K562 (cell line): ENCODE measurements around the gene KCNJ10. TPM values are rescaled to one million over a fixed set of nuclear protein-coding genes. Genes with fewer than 3 reads are reported as not detected.

Experiments
- EWSR1 ChIP-seq: fragments of 450-650 bp; IDR thresholded peaks from 2 replicates; pipeline ENCODE4 v1.6.1; 2018; ENCODE audit warnings: borderline replicate concordance, mild to moderate bottlenecking, low read depth, moderate library complexity; ENCODE audit not compliant: partially characterized antibody
- FOXK1 ChIP-seq: sonication (generic); formaldehyde crosslinking; IDR thresholded peaks from 2 replicates; pipeline ENCODE4 v1.8.0; 2022; ENCODE audit warnings: missing genetic modification reagents, mild to moderate bottlenecking, borderline replicate concordance
- HLTF ChIP-seq: fragments of 450-650 bp; IDR thresholded peaks from 2 replicates; pipeline ENCODE4 v1.6.1; 2016
- HSF4 ChIP-seq: fragments of 250-450 bp; sonication (Bioruptor Pico); IDR thresholded peaks from 2 replicates; pipeline ENCODE4 v2.1.2; 2022; ENCODE audit warnings: mild to moderate bottlenecking, moderate library complexity, borderline replicate concordance
- IFI16 ChIP-seq: fragments of 250-450 bp; sonication (Bioruptor Pico); IDR thresholded peaks from 2 replicates; pipeline ENCODE4 v2.1.2; 2022; ENCODE audit warnings: mild to moderate bottlenecking, inconsistent platforms
- ILF3 ChIP-seq: fragments of 450-650 bp; IDR thresholded peaks from 2 replicates; pipeline ENCODE4 v1.6.1; 2018; ENCODE audit warnings: antibody characterized with exemption, mild to moderate bottlenecking, moderate library complexity, borderline replicate concordance
- MECOM ChIP-seq: fragments of 250-450 bp; sonication (Bioruptor Pico); IDR thresholded peaks from 2 replicates; pipeline ENCODE4 v1.8.0; 2022; ENCODE audit warnings: inconsistent platforms
- MTF1 ChIP-seq: fragments of 250-450 bp; sonication (Bioruptor Pico); IDR thresholded peaks from 2 replicates; pipeline ENCODE4 v1.9.0; 2021; ENCODE audit warnings: moderate library complexity, mild to moderate bottlenecking, inconsistent platforms, borderline replicate concordance
- NELFE ChIP-seq: IDR thresholded peaks from 2 replicates; pipeline ENCODE4 v1.6.1; 2011; ENCODE audit warnings: mild to moderate bottlenecking; ENCODE audit not compliant: insufficient read depth, insufficient read length
- NR2F6 ChIP-seq: fragments of 450-650 bp; formaldehyde crosslinking; IDR thresholded peaks from 2 replicates; pipeline ENCODE4 v1.4.0; 2020; ENCODE audit warnings: mild to moderate bottlenecking
- PHB ChIP-seq: fragments of 250-450 bp; sonication (Bioruptor Pico); IDR thresholded peaks from 2 replicates; pipeline ENCODE4 v1.5.0; 2021
- POLR3A ChIP-seq: IDR thresholded peaks from 2 replicates; pipeline ENCODE4 v1.6.1; 2011; ENCODE audit warnings: borderline replicate concordance, mild to moderate bottlenecking, moderate library complexity; ENCODE audit not compliant: insufficient read length, insufficient read depth; ENCODE audit errors: extremely low read depth
- RBFOX2 ChIP-seq: fragments of 200-400 bp; formaldehyde crosslinking; IDR thresholded peaks from 2 replicates; pipeline ENCODE4 v1.6.1; 2017; ENCODE audit warnings: low read depth, mild to moderate bottlenecking, low read length, moderate library complexity
- RFX5 ChIP-seq: IDR thresholded peaks from 2 replicates; pipeline ENCODE4 v1.6.1; 2011; ENCODE audit warnings: low read depth, mild to moderate bottlenecking, improper control_type of control experiment, low read length
- STAG1 ChIP-seq: sonication (generic); formaldehyde crosslinking; IDR thresholded peaks from 2 replicates; pipeline ENCODE4 v1.5.0; 2020; ENCODE audit warnings: missing genetic modification reagents, borderline replicate concordance
- TARDBP ChIP-seq: fragments of 450-650 bp; IDR thresholded peaks from 2 replicates; pipeline ENCODE4 v1.6.1; 2016
- TFAM ChIP-seq: fragments of 250-450 bp; sonication (Bioruptor Pico); conservative IDR thresholded peaks from 2 replicates; pipeline ENCODE4 v1.5.0; 2021; ENCODE audit warnings: mild to moderate bottlenecking, moderate library complexity
- ZKSCAN3 ChIP-seq: fragments of 250-450 bp; sonication (Bioruptor Pico); IDR thresholded peaks from 2 replicates; pipeline ENCODE4 v1.4.0; 2020
- ZNF134 ChIP-seq: fragments of 250-450 bp; sonication (Bioruptor Pico); conservative IDR thresholded peaks from 2 replicates; pipeline ENCODE4 v1.4.0; 2020
- ZNF140 ChIP-seq: fragments of 250-450 bp; sonication (Bioruptor Pico); IDR thresholded peaks from 2 replicates; pipeline ENCODE4 v1.8.0; 2021; ENCODE audit warnings: moderate library complexity, mild to moderate bottlenecking, inconsistent platforms
- ZNF644 ChIP-seq: fragments of 200-800 bp; sonication (Bioruptor generic); IDR thresholded peaks from 2 replicates; pipeline ENCODE4 v1.6.1; 2016; ENCODE audit warnings: low read depth, missing genetic modification characterization, missing compliant biosample characterization
- ZNF699 ChIP-seq: fragments of 250-450 bp; sonication (Bioruptor Pico); IDR thresholded peaks from 2 replicates; pipeline ENCODE4 v1.8.0; 2021; ENCODE audit warnings: mild to moderate bottlenecking, moderate library complexity; ENCODE audit not compliant: insufficient replicate concordance
- polyA plus RNA-seq, 8 experiments: library from polyadenylated mRNA; depleted of rRNA in 4 of 8; stranded (reverse) in 5 of 8; unstranded in 3 of 8; fragments of >200 nt; fragmentation: Nextera tagmentation in 2 of 8; fragmentation: Illumina TruSeq in 1 of 8; extraction: Ambion mirVana in 2 of 8; extraction: Trizol in 1 of 8; gene quantifications; 2 replicates each; pipeline versions ENCODE4 v1.2.1 to v1.2.3, GENCODE V29; 2011 to 2014; ENCODE audit warnings: inconsistent platforms in 1 of 8, missing spikeins in 1 of 8
- total RNA-seq, 7 experiments: library from RNA; depleted of rRNA in 6 of 7; stranded (reverse); fragments of >200 nt in 6 of 7; fragmentation: Illumina TruSeq in 2 of 7; extraction: Trizol in 2 of 7; gene quantifications; 2 replicates each; pipeline versions ENCODE4 v1.2.1 to v1.2.3, GENCODE V29; 2011 to 2021; ENCODE audit warnings: low replicate concordance in 1 of 7
- TF ChIP-seq, protein P1 (sequence below), 2 experiments: fragments of 450-650 bp in 1 of 2; IDR thresholded peaks; 2 replicates each; pipeline ENCODE4 v1.6.1; 2011 to 2017; ENCODE audit warnings: low read depth in 2 of 2, antibody characterized with exemption in 1 of 2, borderline replicate concordance in 1 of 2, low read length in 1 of 2, mild to moderate bottlenecking in 1 of 2, mixed read lengths in 1 of 2; ENCODE audit not compliant: control insufficient read depth in 1 of 2
- TF ChIP-seq, protein P2 (sequence below): fragments of 450-650 bp; IDR thresholded peaks from 2 replicates; pipeline ENCODE4 v1.7.1; 2018; ENCODE audit warnings: mild to moderate bottlenecking, low read depth; ENCODE audit not compliant: partially characterized antibody

The KCNJ10 gene
- total and polyA plus RNA-seq, 9 of the 15 experiments (the other 6 are each of a cell fraction or from before 2014, with no cell fraction given) = 0.06 to 0.11 TPM; not detected in 7

DNA sequence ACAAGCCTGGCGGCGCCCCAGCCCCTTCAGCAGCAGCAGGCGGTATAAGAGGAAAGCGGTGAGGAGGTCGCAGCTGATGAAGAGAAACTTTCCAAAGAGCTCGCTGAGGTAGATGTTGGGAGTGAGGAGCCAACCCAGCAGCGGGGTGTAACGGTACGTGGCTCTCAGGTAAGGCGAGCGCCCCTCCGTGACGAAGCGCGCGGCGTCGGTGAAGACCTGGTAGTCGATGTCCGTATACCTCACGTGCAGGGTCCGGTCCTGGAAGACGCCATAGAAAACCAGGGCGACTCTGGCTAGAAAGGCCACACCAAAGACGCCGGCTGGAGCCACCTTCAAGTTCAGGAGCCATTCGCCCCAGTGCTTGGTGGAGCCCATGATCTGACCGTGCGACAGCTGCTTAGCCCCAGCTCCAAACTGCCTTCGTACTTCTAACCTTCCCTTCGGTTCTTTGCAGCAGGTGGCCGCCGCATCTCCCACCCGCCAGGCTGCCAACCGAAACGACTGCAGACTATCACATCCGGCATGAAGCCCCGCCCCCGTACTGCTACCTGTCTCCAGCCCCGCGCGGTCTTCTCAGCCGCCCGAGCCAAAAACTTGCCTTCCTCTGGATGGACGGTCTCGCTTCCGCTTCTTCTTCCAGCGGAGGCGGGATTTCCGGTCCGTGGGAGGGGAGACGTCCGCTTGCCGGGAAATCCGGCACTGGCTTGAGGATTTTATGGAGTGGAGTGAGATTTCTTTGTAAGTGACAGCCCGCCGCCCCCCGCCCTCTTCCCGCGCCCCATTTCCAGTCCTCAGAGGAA is 38.4 kb downstream of the KCNJ10 start, which contains the start of gene PIGM (continued):
- no peak for TF ChIP-seq NELFE
- TF ChIP-seq PHB (CRISPR knock-in tag) = 0 out of 2 replicates have a peak, but pooled peaks have one; percentile 42
- no peak for TF ChIP-seq ZKSCAN3 (CRISPR knock-in tag)
- TF ChIP-seq HSF4 = no peak
- TF ChIP-seq IFI16 (CRISPR knock-in tag) = no peak
- TF ChIP-seq HLTF = no peak
- TF ChIP-seq ZNF140 (CRISPR knock-in tag) = no peak
- TF ChIP-seq, protein P1, sequence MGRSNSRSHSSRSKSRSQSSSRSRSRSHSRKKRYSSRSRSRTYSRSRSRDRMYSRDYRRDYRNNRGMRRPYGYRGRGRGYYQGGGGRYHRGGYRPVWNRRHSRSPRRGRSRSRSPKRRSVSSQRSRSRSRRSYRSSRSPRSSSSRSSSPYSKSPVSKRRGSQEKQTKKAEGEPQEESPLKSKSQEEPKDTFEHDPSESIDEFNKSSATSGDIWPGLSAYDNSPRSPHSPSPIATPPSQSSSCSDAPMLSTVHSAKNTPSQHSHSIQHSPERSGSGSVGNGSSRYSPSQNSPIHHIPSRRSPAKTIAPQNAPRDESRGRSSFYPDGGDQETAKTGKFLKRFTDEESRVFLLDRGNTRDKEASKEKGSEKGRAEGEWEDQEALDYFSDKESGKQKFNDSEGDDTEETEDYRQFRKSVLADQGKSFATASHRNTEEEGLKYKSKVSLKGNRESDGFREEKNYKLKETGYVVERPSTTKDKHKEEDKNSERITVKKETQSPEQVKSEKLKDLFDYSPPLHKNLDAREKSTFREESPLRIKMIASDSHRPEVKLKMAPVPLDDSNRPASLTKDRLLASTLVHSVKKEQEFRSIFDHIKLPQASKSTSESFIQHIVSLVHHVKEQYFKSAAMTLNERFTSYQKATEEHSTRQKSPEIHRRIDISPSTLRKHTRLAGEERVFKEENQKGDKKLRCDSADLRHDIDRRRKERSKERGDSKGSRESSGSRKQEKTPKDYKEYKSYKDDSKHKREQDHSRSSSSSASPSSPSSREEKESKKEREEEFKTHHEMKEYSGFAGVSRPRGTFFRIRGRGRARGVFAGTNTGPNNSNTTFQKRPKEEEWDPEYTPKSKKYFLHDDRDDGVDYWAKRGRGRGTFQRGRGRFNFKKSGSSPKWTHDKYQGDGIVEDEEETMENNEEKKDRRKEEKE (IDR thresholded peaks at IDR 0.05; ENCODE audit: borderline replicate concordance in 1 of 2, control insufficient read depth in 1 of 2, low read depth in 2 of 2, low read length in 1 of 2) = no peak
- no peak for TF ChIP-seq STAG1 (CRISPR knock-in tag)
- TF ChIP-seq ZNF134 = no peak
- 0 out of 2 replicates have a peak, but pooled peaks have one; percentile 11 for TF ChIP-seq TARDBP
- peak; percentile 87 for TF ChIP-seq RBFOX2
- TF ChIP-seq NR2F6 (CRISPR knock-in tag) = no peak
- TF ChIP-seq RFX5 = no peak
- TF ChIP-seq EWSR1 = no peak
- no peak for TF ChIP-seq ZNF699
- TF ChIP-seq MECOM (CRISPR knock-in tag) = no peak
- no peak for TF ChIP-seq ILF3
- TF ChIP-seq TFAM = no peak
- TF ChIP-seq, protein P2, sequence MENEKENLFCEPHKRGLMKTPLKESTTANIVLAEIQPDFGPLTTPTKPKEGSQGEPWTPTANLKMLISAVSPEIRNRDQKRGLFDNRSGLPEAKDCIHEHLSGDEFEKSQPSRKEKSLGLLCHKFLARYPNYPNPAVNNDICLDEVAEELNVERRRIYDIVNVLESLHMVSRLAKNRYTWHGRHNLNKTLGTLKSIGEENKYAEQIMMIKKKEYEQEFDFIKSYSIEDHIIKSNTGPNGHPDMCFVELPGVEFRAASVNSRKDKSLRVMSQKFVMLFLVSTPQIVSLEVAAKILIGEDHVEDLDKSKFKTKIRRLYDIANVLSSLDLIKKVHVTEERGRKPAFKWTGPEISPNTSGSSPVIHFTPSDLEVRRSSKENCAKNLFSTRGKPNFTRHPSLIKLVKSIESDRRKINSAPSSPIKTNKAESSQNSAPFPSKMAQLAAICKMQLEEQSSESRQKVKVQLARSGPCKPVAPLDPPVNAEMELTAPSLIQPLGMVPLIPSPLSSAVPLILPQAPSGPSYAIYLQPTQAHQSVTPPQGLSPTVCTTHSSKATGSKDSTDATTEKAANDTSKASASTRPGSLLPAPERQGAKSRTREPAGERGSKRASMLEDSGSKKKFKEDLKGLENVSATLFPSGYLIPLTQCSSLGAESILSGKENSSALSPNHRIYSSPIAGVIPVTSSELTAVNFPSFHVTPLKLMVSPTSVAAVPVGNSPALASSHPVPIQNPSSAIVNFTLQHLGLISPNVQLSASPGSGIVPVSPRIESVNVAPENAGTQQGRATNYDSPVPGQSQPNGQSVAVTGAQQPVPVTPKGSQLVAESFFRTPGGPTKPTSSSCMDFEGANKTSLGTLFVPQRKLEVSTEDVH = peak; percentile 90
- no peak for TF ChIP-seq FOXK1 (CRISPR knock-in tag)
- TF ChIP-seq MTF1 (CRISPR knock-in tag) = no peak
- no peak for TF ChIP-seq POLR3A
- TF ChIP-seq ZNF644 (tag) = 0 out of 2 replicates have a peak, but pooled peaks have one; percentile 29
